CD4-positive, alpha-beta T cell (primary cell): Measurements from ENCODE around the gene MAST2. TPM values are rescaled to one million over a fixed set of nuclear protein-coding genes. Genes with fewer than 3 reads are reported as not detected.

ENCODE experiments used
- ATAC-seq: fragments of 200-7000 bp; cut with Tn5 transposase; one replicate; pipeline ENCODE4 v1.10.0; 2022; ENCODE audit warnings: mild to moderate bottlenecking; ENCODE audit not compliant: poor library complexity
- CTCF ChIA-PET: fragments of 350-600 bp; sonication (Branson Sonifier 250); formaldehyde crosslinking; loops from one replicate; lab custom pipeline; 2021; ENCODE audit warnings: antibody characterized with exemption, inconsistent platforms; lab: Charles Lee
- POLR2A ChIA-PET: fragments of 350-600 bp; sonication (Branson Sonifier 250); formaldehyde crosslinking; loops from one replicate; lab custom pipeline; 2021; ENCODE audit warnings: antibody characterized with exemption, inconsistent platforms; lab: Charles Lee
- DNase-seq, 14 experiments: peaks; one replicate each; pipeline ENCODE4 v3.0.0-alpha.2; 2013 to 2020; ENCODE audit warnings: mixed read lengths in 2 of 14
- H3K27ac ChIP-seq, 2 donors: one replicate each; pipeline versions ENCODE4 v1.5.1 to v1.7.0; 2013; ENCODE audit warnings: low read length in 2 of 2, low read depth in 1 of 2, mild to moderate bottlenecking in 1 of 2
- H3K27me3 ChIP-seq, 2 experiments: 1 replicate in 1 of 2; 2 replicates in 1 of 2; pipeline versions ENCODE4 v1.6.1 to v1.7.0; 2013; ENCODE audit warnings: low read length in 2 of 2, control low read depth in 1 of 2, mild to moderate bottlenecking in 1 of 2, moderate library complexity in 1 of 2; ENCODE audit not compliant: insufficient read depth in 2 of 2, control insufficient read depth in 1 of 2
- H3K36me3 ChIP-seq: one replicate; pipeline ENCODE4 v1.6.1; 2013; ENCODE audit warnings: low read length, control low read depth; ENCODE audit not compliant: insufficient read depth
- H3K4me1 ChIP-seq: one replicate; pipeline ENCODE4 v1.6.1; 2013; ENCODE audit warnings: low read length, control low read depth; ENCODE audit not compliant: insufficient read depth
- H3K4me3 ChIP-seq: one replicate; pipeline ENCODE4 v1.5.1; 2013; ENCODE audit warnings: mild to moderate bottlenecking, low read length, moderate library complexity
- H3K9me3 ChIP-seq, 2 experiments: 1 replicate in 1 of 2; 2 replicates in 1 of 2; pipeline versions ENCODE4 v1.6.1 to v1.7.0; 2013; ENCODE audit warnings: low read length in 2 of 2, mild to moderate bottlenecking in 2 of 2, control low read depth in 1 of 2, moderate library complexity in 1 of 2; ENCODE audit not compliant: control insufficient read depth in 1 of 2, insufficient read depth in 1 of 2
- H3K27ac Mint-ChIP-seq: one replicate; pipeline ENCODE4 v1.8.0; 2020; ENCODE audit warnings: mixed read lengths
- H3K27me3 Mint-ChIP-seq: one replicate; pipeline ENCODE4 v1.8.0; 2021; ENCODE audit warnings: mixed read lengths
- H3K36me3 Mint-ChIP-seq: one replicate; pipeline ENCODE4 v1.8.0; 2021; ENCODE audit warnings: low read depth, mixed read lengths
- H3K4me1 Mint-ChIP-seq: one replicate; pipeline ENCODE4 v1.8.0; 2021; ENCODE audit warnings: low read depth, mixed read lengths
- H3K4me3 Mint-ChIP-seq: one replicate; pipeline ENCODE4 v1.8.0; 2020; ENCODE audit warnings: mild to moderate bottlenecking, mixed read lengths
- H3K9me3 Mint-ChIP-seq: one replicate; pipeline ENCODE4 v1.8.0; 2020; ENCODE audit warnings: mixed read lengths
- intact Hi-C, 2 experiments: fragments of 100-400 bp; cut with DNase I in 1 of 2; cut with micrococcal nuclease in 1 of 2; formaldehyde crosslinking; loops; one replicate each; pipeline versions ENCODE4 v1.15.1 to v1.9.0; 2023 to 2025; cut with DNase I, micrococcal nuclease
- total RNA-seq, 174 experiments: library from RNA in 2 of 174; stranded (reverse) in 2 of 174; gene quantifications; one replicate each; pipeline ENCODE4 v1.2.3 and lab custom pipeline; 2021 to 2026
- TF ChIP-seq, protein P1 (sequence below): fragments of 200-600 bp; IDR thresholded peaks from one replicate; pipeline ENCODE4 v1.8.0; 2022; ENCODE audit warnings: antibody characterized with exemption, mild to moderate bottlenecking

The MAST2 gene
- total RNA-seq, 2 experiments from 2014 or later, result 5.7 to 6.5 TPM

DNA sequence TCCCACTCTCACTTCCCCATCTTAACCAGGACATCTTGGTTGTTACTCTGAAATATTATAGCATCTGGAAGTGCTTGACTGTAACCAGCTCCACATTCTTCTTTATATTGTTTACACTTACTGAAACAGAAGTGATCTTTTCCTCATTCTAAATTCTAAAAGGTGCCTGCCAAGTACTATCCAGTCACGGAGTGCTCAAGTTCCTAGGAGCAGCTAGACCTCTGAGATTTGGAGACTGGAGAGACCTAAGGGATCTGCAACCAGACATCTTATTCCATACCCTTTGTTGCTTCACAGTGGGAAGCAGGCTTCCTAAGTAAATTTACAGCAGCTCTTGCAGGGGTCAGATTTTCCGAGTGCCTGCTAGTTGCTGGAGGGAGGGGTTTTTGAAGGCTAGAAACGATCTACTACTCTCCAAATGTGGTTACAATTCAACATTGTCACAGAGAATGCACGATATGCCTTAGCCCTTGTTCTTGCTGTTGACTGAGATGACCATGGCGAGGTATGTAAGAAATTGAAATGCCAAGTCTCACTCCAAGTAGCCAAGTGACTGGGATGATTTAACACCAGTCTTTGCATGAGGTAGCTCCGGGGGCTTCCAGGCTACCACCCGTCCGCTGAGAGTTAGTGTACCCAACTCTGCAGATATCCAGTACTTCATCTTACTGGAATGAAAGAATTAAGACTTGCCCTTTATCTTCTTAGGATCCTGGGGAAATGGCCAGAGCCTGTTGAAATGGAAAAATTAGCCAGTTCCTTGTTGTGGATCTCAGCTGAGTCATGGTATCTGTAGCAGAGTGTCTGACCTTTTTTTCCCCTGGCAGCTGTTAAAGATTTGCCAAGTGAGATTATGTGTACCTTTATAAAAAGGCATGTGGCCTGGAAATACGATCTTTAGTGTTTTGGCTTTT, 150.8 kb downstream of the MAST2 start:
- intact Hi-C loops, result no loop called here
- Mint-ChIP-seq H3K9me3 (no peaks in the 10 kb centered on the region), H3K36me3 (no peaks in the 10 kb centered on the region), H3K4me1 (no peaks in the 10 kb centered on the region), H3K4me3 (no peak overlapping the region), H3K27ac (no peak overlapping the region), H3K27me3 (no peaks in the 10 kb centered on the region)
- Histone ChIP-seq H3K27me3 (no peaks in the 10 kb centered on the region), H3K4me3 (no peak overlapping the region), H3K9me3 (no peaks in the 10 kb centered on the region), H3K36me3 (no peaks in the 10 kb centered on the region), H3K27ac (no peak overlapping the region), H3K4me1 (no peaks in the 10 kb centered on the region)
- DNase-seq, result no peak
- ChIA-PET POLR2A (no interaction called here), CTCF (no interaction called here)
- no peak for ATAC-seq
- TF ChIP-seq, protein P1, sequence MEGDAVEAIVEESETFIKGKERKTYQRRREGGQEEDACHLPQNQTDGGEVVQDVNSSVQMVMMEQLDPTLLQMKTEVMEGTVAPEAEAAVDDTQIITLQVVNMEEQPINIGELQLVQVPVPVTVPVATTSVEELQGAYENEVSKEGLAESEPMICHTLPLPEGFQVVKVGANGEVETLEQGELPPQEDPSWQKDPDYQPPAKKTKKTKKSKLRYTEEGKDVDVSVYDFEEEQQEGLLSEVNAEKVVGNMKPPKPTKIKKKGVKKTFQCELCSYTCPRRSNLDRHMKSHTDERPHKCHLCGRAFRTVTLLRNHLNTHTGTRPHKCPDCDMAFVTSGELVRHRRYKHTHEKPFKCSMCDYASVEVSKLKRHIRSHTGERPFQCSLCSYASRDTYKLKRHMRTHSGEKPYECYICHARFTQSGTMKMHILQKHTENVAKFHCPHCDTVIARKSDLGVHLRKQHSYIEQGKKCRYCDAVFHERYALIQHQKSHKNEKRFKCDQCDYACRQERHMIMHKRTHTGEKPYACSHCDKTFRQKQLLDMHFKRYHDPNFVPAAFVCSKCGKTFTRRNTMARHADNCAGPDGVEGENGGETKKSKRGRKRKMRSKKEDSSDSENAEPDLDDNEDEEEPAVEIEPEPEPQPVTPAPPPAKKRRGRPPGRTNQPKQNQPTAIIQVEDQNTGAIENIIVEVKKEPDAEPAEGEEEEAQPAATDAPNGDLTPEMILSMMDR, result no peak

DNA sequence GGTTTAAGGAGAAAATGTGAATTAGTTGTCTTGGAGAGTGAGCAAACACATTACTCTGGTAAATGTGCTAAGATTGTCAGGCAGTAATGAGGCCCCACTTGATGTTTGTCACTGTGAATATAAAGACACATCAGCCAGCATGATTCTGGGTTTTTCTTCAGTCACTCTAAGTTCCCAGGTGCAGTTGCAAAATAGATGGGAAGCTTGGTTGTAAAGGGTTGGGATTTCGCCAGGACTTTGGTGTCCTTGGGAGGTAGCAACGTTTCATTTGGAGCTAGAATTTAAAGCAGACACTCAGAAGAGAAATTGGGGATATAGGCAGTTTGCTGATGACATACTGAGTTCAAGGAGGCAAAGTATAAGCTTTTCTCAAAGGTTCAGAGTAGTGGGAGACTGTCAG, 154.3 kb downstream of the MAST2 start:
- Mint-ChIP-seq H3K27me3 (no peaks in the 10 kb centered on the region), H3K27ac (no peak overlapping the region), H3K4me3 (no peak overlapping the region), H3K4me1 (no peaks in the 10 kb centered on the region), H3K9me3 (no peaks in the 10 kb centered on the region), H3K36me3 (peaks cover 4% of the 10 kb centered on the region)
- DNase-seq (no peak), ATAC-seq (no peak)
- intact Hi-C loops, result no loop called here
- Histone ChIP-seq H3K27me3 (no peaks in the 10 kb centered on the region), H3K36me3 (no peaks in the 10 kb centered on the region), H3K4me3 (no peak overlapping the region), H3K9me3 (no peaks in the 10 kb centered on the region), H3K27ac (no peak overlapping the region), H3K4me1 (no peaks in the 10 kb centered on the region)
- CTCF ChIA-PET, result no interaction called here
- POLR2A ChIA-PET, result no interaction called here
- TF ChIP-seq, protein P1, result no peak

DNA sequence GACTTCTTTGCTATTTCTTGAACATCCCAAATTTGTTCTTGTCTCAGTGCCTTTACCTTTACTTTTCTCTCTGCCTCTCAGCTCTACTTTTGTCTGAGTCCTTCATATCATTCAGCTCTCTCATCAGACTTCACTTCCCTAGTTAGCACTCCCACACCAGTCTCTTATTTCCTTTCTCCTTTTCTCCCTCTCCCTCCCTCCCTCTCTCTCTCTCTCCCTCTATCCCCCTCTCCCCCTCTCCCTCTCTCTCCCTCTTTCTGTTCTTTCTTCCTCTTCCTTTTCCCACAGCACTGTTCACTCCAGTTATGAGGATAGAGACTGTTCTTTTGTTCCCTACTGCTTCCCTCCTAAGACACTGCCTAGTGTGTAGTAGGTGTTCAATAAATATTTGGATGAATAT, 154.9 kb downstream of the MAST2 start:
- H3K9me3 Mint-ChIP-seq, result no peaks in the 10 kb centered on the region
- no peaks in the 10 kb centered on the region for H3K36me3 ChIP-seq
- ATAC-seq (no peak), DNase-seq (no peak)
- H3K27me3 Mint-ChIP-seq, result no peaks in the 10 kb centered on the region
- POLR2A ChIA-PET, result no interaction called here
- H3K36me3 Mint-ChIP-seq, result peaks cover 4% of the 10 kb centered on the region
- H3K9me3 ChIP-seq, result no peaks in the 10 kb centered on the region
- no peak overlapping the region for H3K4me3 ChIP-seq
- TF ChIP-seq, protein P1, result no peak
- CTCF ChIA-PET, result no interaction called here
- intact Hi-C loops, result no loop called here
- H3K27me3 ChIP-seq, result no peaks in the 10 kb centered on the region
- no peaks in the 10 kb centered on the region for H3K4me1 ChIP-seq
- no peak overlapping the region for H3K27ac Mint-ChIP-seq
- H3K27ac ChIP-seq, result no peak overlapping the region
- no peak overlapping the region for H3K4me3 Mint-ChIP-seq
- no peaks in the 10 kb centered on the region for H3K4me1 Mint-ChIP-seq
